ENCODE data around the gene SYVN1.

SYVN1 gene

GRCh38 chr11:65087827-65088226 is 46.5 kb downstream of the SYVN1 start:
- DNase-seq (ENCODE audit: low read depth) = no peak

- no peak for DNase-seq (ENCODE audit: low read depth)
These were observed 47.1 kb downstream of the SYVN1 start for GRCh38 chr11:65087216-65087615.

GRCh38 chr11:65086809-65087208 is 47.5 kb downstream of the SYVN1 start:
- no peak for DNase-seq (ENCODE audit: low read depth)

- no peak for DNase-seq (ENCODE audit: low read depth)
These were observed 48.9 kb downstream of the SYVN1 start for GRCh38 chr11:65085446-65085845.

- no peak for DNase-seq (ENCODE audit: low read depth)
These were observed 49.5 kb downstream of the SYVN1 start for GRCh38 chr11:65084598-65085375.

GRCh38 chr11:65083834-65084597 is 50.3 kb downstream of the SYVN1 start, which contains the start of the genes CDCA5 and ZFPL1:
CDCA5 (minus strand) TSS chr11:65084040; CDS start chr11:65083978, 62 bp downstream.
ZFPL1 (plus strand) TSS chr11:65084222; CDS start chr11:65084699, 477 bp downstream.
- DNase-seq (ENCODE audit: low read depth) = peak; percentile 87

- no peak for DNase-seq (ENCODE audit: low read depth)
These were observed 51.0 kb downstream of the SYVN1 start for GRCh38 chr11:65083134-65083833.

GRCh38 chr11:65078786-65079342 is 55.5 kb downstream of the SYVN1 start:
- DNase-seq (ENCODE audit: low read depth) = no peak

GRCh38 chr11:65078151-65078550 is 56.2 kb downstream of the SYVN1 start:
- DNase-seq (ENCODE audit: low read depth) = no peak

GRCh38 chr11:65077451-65077850 is 56.9 kb downstream of the SYVN1 start:
- no peak for DNase-seq (ENCODE audit: low read depth)
